ENCODE results near the gene AGBL5.

Gene AGBL5

GRCh38 chr2:27079233-27080139 is 28.0 kb downstream of the AGBL5 start:
- no peak for FAIRE-seq

- FAIRE-seq, result no peak
These were observed 28.6 kb downstream of the AGBL5 start for GRCh38 chr2:27080140-27080469.

GRCh38 chr2:27080603-27080936 is 29.1 kb downstream of the AGBL5 start:
- FAIRE-seq, result no peak

GRCh38 chr2:27081984-27082772 is 30.7 kb downstream of the AGBL5 start:
- no peak for FAIRE-seq

GRCh38 chr2:27082773-27083409 is 31.4 kb downstream of the AGBL5 start:
- FAIRE-seq, result no peak

GRCh38 chr2:27083410-27084296 is 32.2 kb downstream of the AGBL5 start:
- FAIRE-seq, result no peak

- no peak for FAIRE-seq
These were observed 33.0 kb downstream of the AGBL5 start for GRCh38 chr2:27084297-27085061.

GRCh38 chr2:27085062-27085672 is 33.7 kb downstream of the AGBL5 start:
- FAIRE-seq, result no peak

- FAIRE-seq, result no peak
These were observed 34.2 kb downstream of the AGBL5 start for GRCh38 chr2:27085673-27086089.

GRCh38 chr2:27086090-27086723 is 34.7 kb downstream of the AGBL5 start:
- FAIRE-seq, result no peak

- no peak for FAIRE-seq
These were observed 35.5 kb downstream of the AGBL5 start, which contains the start of gene KHK for GRCh38 chr2:27086724-27087593. KHK (plus strand) TSS chr2:27086772; CDS start chr2:27087260, 488 bp downstream.

GRCh38 chr2:27087823-27088410 is 36.4 kb downstream of the AGBL5 start:
- no peak for FAIRE-seq

- no peak for FAIRE-seq
These were observed 37.2 kb downstream of the AGBL5 start for GRCh38 chr2:27088634-27089033.

GRCh38 chr2:27089111-27089954 is 37.9 kb downstream of the AGBL5 start:
- FAIRE-seq, result no peak

- no peak for FAIRE-seq
These were observed 40.6 kb downstream of the AGBL5 start for GRCh38 chr2:27091746-27092695.

- no peak for FAIRE-seq
These were observed 41.4 kb downstream of the AGBL5 start for GRCh38 chr2:27092696-27093429.

Data from endometrium (tissue), 2 donors.